Endothelial cell of umbilical vein (primary cell): ENCODE results near the gene AK8. TPM values are rescaled to one million over a fixed set of nuclear protein-coding genes. Genes with fewer than 3 reads are reported as not detected.

Experiments used
- BruUV-seq: library from RNA; stranded (reverse); fragments of 400-500 nt; replicated peaks from 2 replicates; lab custom pipeline; 2021; lab: Mats Ljungman, UMichigan
- CTCF ChIA-PET: fragments of 300-600, 350-600 bp; sonication (Branson Sonifier 250); formaldehyde crosslinking; loops from one replicate; lab custom pipeline; 2021; ENCODE audit warnings: antibody characterized with exemption, inconsistent platforms; lab: Charles Lee
- POLR2A ChIA-PET: fragments of 300-600, 350-600 bp; sonication (Branson Sonifier 250); formaldehyde crosslinking; loops from one replicate; lab custom pipeline; 2021; ENCODE audit warnings: antibody characterized with exemption, inconsistent platforms; lab: Charles Lee
- DNase-seq: peaks from one replicate; pipeline ENCODE4 v3.0.0-alpha.2; 2011; ENCODE audit warnings: low read depth, low spot score
- FAIRE-seq: peaks from 2 replicates; lab custom pipeline; 2011; peaks lifted over from hg19 to GRCh38; lab: Jason Lieb, UNC
- H2AFZ ChIP-seq: 2 replicates; pipeline ENCODE4 v1.6.0; 2012; ENCODE audit warnings: low read depth, low read length, control low read depth, inconsistent platforms
- H3K27ac ChIP-seq: 2 replicates; pipeline ENCODE4 v1.5.1; 2011; ENCODE audit warnings: low read depth, mild to moderate bottlenecking, control low read depth, low read length, moderate library complexity; ENCODE audit not compliant: insufficient read depth
- H3K27me3 ChIP-seq, 2 experiments: 2 replicates each; pipeline versions ENCODE4 v1.6.0 to v1.6.1; 2011; ENCODE audit warnings: low read length in 2 of 2, mixed read lengths in 1 of 2; ENCODE audit not compliant: control insufficient read depth in 2 of 2, insufficient read depth in 2 of 2
- H3K36me3 ChIP-seq, 2 experiments: 2 replicates in 1 of 2; 3 replicates in 1 of 2; pipeline ENCODE4 v1.5.1; 2011; ENCODE audit warnings: low read length in 2 of 2, mild to moderate bottlenecking in 1 of 2, moderate library complexity in 1 of 2; ENCODE audit not compliant: control insufficient read depth in 2 of 2, insufficient read depth in 2 of 2; ENCODE audit errors: extremely low read depth in 1 of 2
- H3K4me1 ChIP-seq: 3 replicates; pipeline ENCODE4 v1.5.1; 2011; ENCODE audit warnings: mild to moderate bottlenecking, low read length; ENCODE audit not compliant: control insufficient read depth, insufficient read depth; ENCODE audit errors: extremely low read depth
- H3K4me2 ChIP-seq: 2 replicates; pipeline ENCODE4 v1.6.1; 2011; ENCODE audit warnings: low read length, control low read depth, mixed read lengths; ENCODE audit not compliant: insufficient read depth
- H3K4me3 ChIP-seq, 3 experiments: fragments of 200-600 bp in 1 of 3; sonication (generic), shearing (Covaris generic) in 1 of 3; replicated peaks in 1 of 3; 2 replicates each; pipeline ENCODE4 v1.5.1; 2011 to 2016; ENCODE audit warnings: control low read depth in 3 of 3, low read length in 3 of 3, mild to moderate bottlenecking in 2 of 3, inconsistent platforms in 1 of 3, low read depth in 1 of 3, moderate library complexity in 1 of 3; ENCODE audit not compliant: insufficient read depth in 1 of 3
- H3K79me2 ChIP-seq: 2 replicates; pipeline ENCODE4 v1.6.0; 2012; ENCODE audit warnings: low read length, inconsistent platforms; ENCODE audit not compliant: control insufficient read depth, insufficient read depth
- H3K9ac ChIP-seq: replicated peaks from 2 replicates; pipeline ENCODE3; 2011; ENCODE audit warnings: low read length, control low read depth; ENCODE audit not compliant: insufficient read depth; ENCODE audit errors: extremely low read depth
- H3K9me1 ChIP-seq: replicated peaks from 3 replicates; pipeline ENCODE4 v1.6.0; 2011; ENCODE audit warnings: mild to moderate bottlenecking, low read length; ENCODE audit not compliant: control insufficient read depth, insufficient read depth; ENCODE audit errors: extremely low read depth
- H3K9me3 ChIP-seq: replicated peaks from 2 replicates; pipeline ENCODE4 v1.5.1; 2012; ENCODE audit warnings: low read length, inconsistent platforms; ENCODE audit not compliant: control insufficient read depth, insufficient read depth
- H4K20me1 ChIP-seq: replicated peaks from 2 replicates; pipeline ENCODE3; 2011; ENCODE audit warnings: mild to moderate bottlenecking, low read length; ENCODE audit not compliant: control insufficient read depth, insufficient read depth; ENCODE audit errors: extremely low read depth
- EZH2 ChIP-seq: IDR thresholded peaks from 2 replicates; pipeline ENCODE4 v1.6.1; 2012; ENCODE audit warnings: borderline replicate concordance, low read depth, mild to moderate bottlenecking, moderate library complexity, low read length, inconsistent platforms; ENCODE audit not compliant: severe bottlenecking
- FOS ChIP-seq: IDR thresholded peaks from 2 replicates; pipeline ENCODE4 v1.6.1; 2011; ENCODE audit warnings: mild to moderate bottlenecking, low read length, moderate library complexity, borderline replicate concordance; ENCODE audit not compliant: insufficient read depth
- GATA2 ChIP-seq: IDR thresholded peaks from 2 replicates; pipeline ENCODE4 v1.7.0; 2011; ENCODE audit warnings: low read depth, mild to moderate bottlenecking, moderate library complexity, mixed read lengths, low read length; ENCODE audit not compliant: insufficient read length, insufficient read depth
- JUN ChIP-seq: IDR thresholded peaks from 2 replicates; pipeline ENCODE4 v1.6.1; 2011; ENCODE audit warnings: borderline replicate concordance, low read depth; ENCODE audit not compliant: insufficient read length, insufficient read depth
- MYC ChIP-seq: IDR thresholded peaks from one replicate; pipeline ENCODE4 v1.6.1; 2011; ENCODE audit warnings: mild to moderate bottlenecking, low read depth, low read length
- POLR2A ChIP-seq: IDR thresholded peaks from 2 replicates; pipeline ENCODE4 v1.6.1; 2012; ENCODE audit warnings: low read depth, mild to moderate bottlenecking, control low read depth, low read length
- POLR2AphosphoS5 ChIP-seq: IDR thresholded peaks from 2 replicates; pipeline ENCODE4 v1.6.1; 2012; ENCODE audit warnings: low read depth, mild to moderate bottlenecking, control low read depth, low read length, moderate library complexity; ENCODE audit not compliant: insufficient read depth
- dilution Hi-C: fragments of 300-500 bp; cut with MboI; formaldehyde crosslinking; loops from one replicate; pipeline ENCODE4 v1.15.0; 2019; ENCODE audit warnings: low sequenced_read_pairs; ENCODE audit not compliant: extremely low pct_ligation_motif_present
- intact Hi-C: fragments of 100-400 bp; cut with micrococcal nuclease; formaldehyde crosslinking; loops from one replicate; pipeline ENCODE4 v1.10.0; 2022
- polyA plus RNA-seq, 4 experiments: library from polyadenylated mRNA; depleted of rRNA in 3 of 4; stranded (reverse) in 3 of 4; unstranded in 1 of 4; fragments of >200 nt; gene quantifications; 2 replicates each; pipeline versions ENCODE4 v1.2.1 to v1.2.3, GENCODE V29; 2011 to 2012; ENCODE audit warnings: missing spikeins in 1 of 4
- total RNA-seq: library from RNA; stranded (reverse); gene quantifications from 2 replicates; pipeline ENCODE4 v1.2.3, GENCODE V29; 2021
- TF ChIP-seq, protein P1 (sequence below), 2 donors: IDR thresholded peaks; 1 replicate in 1 of 2; 2 replicates in 1 of 2; pipeline ENCODE4 v1.5.1; 2011; ENCODE audit warnings: low read length in 2 of 2, mild to moderate bottlenecking in 2 of 2, moderate library complexity in 2 of 2, control low read depth in 1 of 2, inconsistent platforms in 1 of 2, low read depth in 1 of 2; ENCODE audit not compliant: insufficient read depth in 1 of 2; ENCODE audit errors: extremely low read depth in 1 of 2
- TF ChIP-seq, protein P2 (sequence below): IDR thresholded peaks from 2 replicates; pipeline ENCODE4 v1.6.1; 2011; ENCODE audit not compliant: insufficient read depth, insufficient read length

Gene AK8
- total and polyA plus RNA-seq, 2 donors (not counting 3 experiments of a cell fraction or from before 2014, with no cell fraction given): 0.06 TPM; not detected in 1

DNA sequence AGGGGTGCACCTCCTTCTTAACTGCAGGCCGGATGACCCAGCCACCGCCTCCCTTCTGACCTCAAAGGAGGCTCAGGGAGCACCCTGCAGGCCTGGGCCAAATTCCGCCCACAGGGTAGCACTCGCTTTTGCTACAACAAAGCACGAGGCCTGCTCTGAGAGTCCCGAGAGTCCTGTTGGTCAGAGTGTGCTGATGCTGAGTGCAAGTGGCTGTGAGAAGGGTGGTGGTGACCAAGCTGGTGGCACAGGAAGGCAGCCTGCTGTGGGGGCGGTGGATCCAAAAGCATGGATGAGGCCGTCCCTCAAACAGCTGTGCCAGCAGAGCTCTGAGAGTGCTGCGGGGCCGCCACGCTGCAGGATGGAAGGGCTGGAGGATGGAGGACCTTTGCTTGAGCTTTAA, 101.8 kb downstream of the AK8 start:
- Histone ChIP-seq H3K4me2 (no peak overlapping the region), H4K20me1 (no peaks in the 10 kb centered on the region), H3K27ac (no peak overlapping the region), H3K36me3 (no peaks in the 10 kb centered on the region), H3K4me1 (no peaks in the 10 kb centered on the region), H3K9ac (no peak overlapping the region), H3K9me3 (no peaks in the 10 kb centered on the region), H2AFZ (no peak overlapping the region), H3K27me3 (peaks cover 8% of the 10 kb centered on the region in 2 experiments), H3K79me2 (no peaks in the 10 kb centered on the region), H3K9me1 (no peaks in the 10 kb centered on the region), H3K4me3 (no peak overlapping the region)
- intact Hi-C loops (loop anchor here (10.0 kb wide), 1 partner anchor 101 kb away; the partner anchor contains the start of gene GTF3C4), dilution Hi-C loops (no loop called here)
- POLR2A ChIA-PET: no interaction called here
- FAIRE-seq: no peak
- BruUV-seq: no TSS peak
- no peak for DNase-seq
- CTCF ChIA-PET: no interaction called here
- TF ChIP-seq GATA2 (no peak), POLR2AphosphoS5 (no peak)

DNA sequence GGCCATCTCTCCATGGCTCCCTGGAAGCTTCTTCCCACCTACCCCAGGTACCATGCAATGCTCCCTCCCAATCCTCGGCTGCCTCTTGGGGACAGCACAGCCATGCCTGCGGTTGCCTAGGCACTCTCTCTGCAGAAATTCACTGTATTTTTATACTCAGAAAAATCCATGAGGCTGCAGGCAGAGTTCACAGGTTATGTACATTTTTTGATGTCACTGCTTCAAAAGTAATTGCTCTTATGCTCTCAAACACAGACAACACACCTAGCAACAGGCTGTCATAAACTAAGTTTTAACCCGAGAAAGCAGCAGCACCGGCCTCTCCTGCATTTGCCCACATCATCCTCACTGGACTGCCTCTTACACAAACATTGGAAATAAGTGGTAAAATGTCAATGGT, 102.4 kb downstream of the AK8 start:
- H3K27me3 ChIP-seq: peaks cover 6 to 8% of the 10 kb centered on the region in 2 experiments
- CTCF ChIA-PET: no interaction called here
- DNase-seq (no peak), FAIRE-seq (no peak)
- H3K4me3 ChIP-seq: no peak overlapping the region
- dilution Hi-C loops (no loop called here), intact Hi-C loops (loop anchor here (10.0 kb wide), 1 partner anchor 101 kb away; the partner anchor contains the start of gene GTF3C4)
- no peak for TF ChIP-seq JUN
- no peak for TF ChIP-seq GATA2
- no peak for TF ChIP-seq POLR2AphosphoS5
- TF ChIP-seq MYC: no peak
- TF ChIP-seq, protein P1, sequence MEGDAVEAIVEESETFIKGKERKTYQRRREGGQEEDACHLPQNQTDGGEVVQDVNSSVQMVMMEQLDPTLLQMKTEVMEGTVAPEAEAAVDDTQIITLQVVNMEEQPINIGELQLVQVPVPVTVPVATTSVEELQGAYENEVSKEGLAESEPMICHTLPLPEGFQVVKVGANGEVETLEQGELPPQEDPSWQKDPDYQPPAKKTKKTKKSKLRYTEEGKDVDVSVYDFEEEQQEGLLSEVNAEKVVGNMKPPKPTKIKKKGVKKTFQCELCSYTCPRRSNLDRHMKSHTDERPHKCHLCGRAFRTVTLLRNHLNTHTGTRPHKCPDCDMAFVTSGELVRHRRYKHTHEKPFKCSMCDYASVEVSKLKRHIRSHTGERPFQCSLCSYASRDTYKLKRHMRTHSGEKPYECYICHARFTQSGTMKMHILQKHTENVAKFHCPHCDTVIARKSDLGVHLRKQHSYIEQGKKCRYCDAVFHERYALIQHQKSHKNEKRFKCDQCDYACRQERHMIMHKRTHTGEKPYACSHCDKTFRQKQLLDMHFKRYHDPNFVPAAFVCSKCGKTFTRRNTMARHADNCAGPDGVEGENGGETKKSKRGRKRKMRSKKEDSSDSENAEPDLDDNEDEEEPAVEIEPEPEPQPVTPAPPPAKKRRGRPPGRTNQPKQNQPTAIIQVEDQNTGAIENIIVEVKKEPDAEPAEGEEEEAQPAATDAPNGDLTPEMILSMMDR (IDR thresholded peaks at IDR 0.05; ENCODE audit: extremely low read depth in 1 of 2, insufficient read depth in 1 of 2, low read depth in 1 of 2, low read length in 2 of 2): no peak
- TF ChIP-seq, protein P2, sequence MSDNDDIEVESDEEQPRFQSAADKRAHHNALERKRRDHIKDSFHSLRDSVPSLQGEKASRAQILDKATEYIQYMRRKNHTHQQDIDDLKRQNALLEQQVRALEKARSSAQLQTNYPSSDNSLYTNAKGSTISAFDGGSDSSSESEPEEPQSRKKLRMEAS: no peak
- TF ChIP-seq FOS: no peak
- no peak for TF ChIP-seq POLR2A
- TF ChIP-seq EZH2: no peak
- no peaks in the 10 kb centered on the region for H3K9me3 ChIP-seq
- BruUV-seq: no TSS peak
- H3K4me2 ChIP-seq: no peak overlapping the region
- no peaks in the 10 kb centered on the region for H3K4me1 ChIP-seq
- H3K79me2 ChIP-seq: no peaks in the 10 kb centered on the region
- H3K9me1 ChIP-seq: no peaks in the 10 kb centered on the region
- no peaks in the 10 kb centered on the region for H3K36me3 ChIP-seq
- H2AFZ ChIP-seq: no peak overlapping the region
- POLR2A ChIA-PET: no interaction called here
- H3K27ac ChIP-seq: no peak overlapping the region
- no peak overlapping the region for H3K9ac ChIP-seq
- no peaks in the 10 kb centered on the region for H4K20me1 ChIP-seq
